ENCODE results near the gene LIMK1. TPM values are rescaled to one million over a fixed set of nuclear protein-coding genes. Genes with fewer than 3 reads are reported as not detected.
A peak's percentile ranks its signal among the peaks of the same experiment; 100 is the strongest.

LIMK1 gene
- total RNA-seq, 2 donors from 2014 or later: 9.4 to 14.7 TPM

- Histone ChIP-seq H3K4me3 (peak overlapping the region; percentile 64 to 85), H3K9me3 (no peaks in the 10 kb centered on the region), H3K4me1 (peaks cover 0 to 22% of the 10 kb centered on the region in 2 donors), H3K27me3 (no peaks in the 10 kb centered on the region), H3K27ac (peak overlapping the region in 1 of 2 donors; percentile 77), H3K36me3 (no peaks in the 10 kb centered on the region)
- TF ChIP-seq CTCF (IDR thresholded peaks at IDR 0.05): no peak
- no peak for DNase-seq (ENCODE audit: low spot score)
Observed at GRCh38 chr7:74083928-74084721, 521 bp downstream of the LIMK1 start.

- DNase-seq (ENCODE audit: low spot score): no peak
Observed at GRCh38 chr7:74084722-74085578, 1.3 kb downstream of the LIMK1 start.

GRCh38 chr7:74087791-74088453, 4.3 kb downstream of the LIMK1 start:
- Histone ChIP-seq H3K4me3 (no peak overlapping the region), H3K27me3 (no peaks in the 10 kb centered on the region), H3K27ac (no peak overlapping the region), H3K9me3 (no peaks in the 10 kb centered on the region), H3K4me1 (peaks cover 0 to 30% of the 10 kb centered on the region in 2 donors), H3K36me3 (no peaks in the 10 kb centered on the region)
- TF ChIP-seq CTCF (IDR thresholded peaks at IDR 0.05): no peak
- DNase-seq (ENCODE audit: low spot score): no peak

More at GRCh38 chr7:74084722-74085578, 1.3 kb downstream of the LIMK1 start:
- H3K27ac ChIP-seq: peak overlapping the region in 1 of 2 donors; percentile 77
- TF ChIP-seq CTCF (IDR thresholded peaks at IDR 0.05): no peak
- peak overlapping the region; percentile 64 to 85 for H3K4me3 ChIP-seq
- no peaks in the 10 kb centered on the region for H3K36me3 ChIP-seq
- no peaks in the 10 kb centered on the region for H3K9me3 ChIP-seq
- no peaks in the 10 kb centered on the region for H3K27me3 ChIP-seq
- peaks cover 0 to 22% of the 10 kb centered on the region in 2 donors for H3K4me1 ChIP-seq

GRCh38 chr7:74092321-74092963, 8.8 kb downstream of the LIMK1 start:
- H3K4me3 ChIP-seq: peak overlapping the region in 1 of 2 donors; percentile 51
- peak overlapping the region; percentile 50 to 65 for H3K27ac ChIP-seq
- no peak for DNase-seq (ENCODE audit: low spot score)
- peaks cover 6% of the 10 kb centered on the region for H3K36me3 ChIP-seq
- H3K9me3 ChIP-seq: no peaks in the 10 kb centered on the region
- peaks cover 0 to 32% of the 10 kb centered on the region in 2 donors for H3K4me1 ChIP-seq
- no peak for TF ChIP-seq CTCF (IDR thresholded peaks at IDR 0.05)
- no peaks in the 10 kb centered on the region for H3K27me3 ChIP-seq

GRCh38 chr7:74092964-74093471, 9.4 kb downstream of the LIMK1 start:
- peak overlapping the region in 1 of 2 donors; percentile 51 for H3K4me3 ChIP-seq
- peaks cover 0 to 32% of the 10 kb centered on the region in 2 donors for H3K4me1 ChIP-seq
- DNase-seq (ENCODE audit: low spot score): no peak
- peak overlapping the region; percentile 50 to 65 for H3K27ac ChIP-seq
- no peaks in the 10 kb centered on the region for H3K27me3 ChIP-seq
- peaks cover 10% of the 10 kb centered on the region for H3K36me3 ChIP-seq
- TF ChIP-seq CTCF (IDR thresholded peaks at IDR 0.05): no peak
- H3K9me3 ChIP-seq: no peaks in the 10 kb centered on the region
